ENCODE measurements around the gene CCDC40. TPM values are rescaled to one million over a fixed set of nuclear protein-coding genes. Genes with fewer than 3 reads are reported as not detected.

CCDC40 gene
- total RNA-seq, 1 donor from 2014 or later: 9.5 TPM

- no peak for DNase-seq (ENCODE audit: extremely low spot score, unreplicated experiment)
- no peak overlapping the region for H3K27ac Mint-ChIP-seq (ENCODE audit: unreplicated experiment)
Observed at GRCh38 chr17:80061421-80061820, 25.0 kb downstream of the CCDC40 start.

GRCh38 chr17:80063830-80064585 is 27.6 kb downstream of the CCDC40 start:
- no peak for TF ChIP-seq CTCF (IDR thresholded peaks at IDR 0.05)
- Mint-ChIP-seq H3K27me3 (ENCODE audit: unreplicated experiment) (no peaks in the 10 kb centered on the region), H3K9me3 (ENCODE audit: unreplicated experiment) (no peaks in the 10 kb centered on the region), H3K27ac (ENCODE audit: unreplicated experiment) (peak overlapping the region; percentile 41), H3K4me3 (ENCODE audit: unreplicated experiment) (no peak overlapping the region), H3K36me3 (ENCODE audit: unreplicated experiment) (peaks cover 4% of the 10 kb centered on the region), H3K4me1 (ENCODE audit: unreplicated experiment) (peaks cover 17% of the 10 kb centered on the region)
- DNase-seq (ENCODE audit: extremely low spot score, unreplicated experiment): no peak

More at GRCh38 chr17:80061421-80061820, 25.0 kb downstream of the CCDC40 start:
- Mint-ChIP-seq H3K9me3 (ENCODE audit: unreplicated experiment) (no peaks in the 10 kb centered on the region), H3K4me3 (ENCODE audit: unreplicated experiment) (no peak overlapping the region), H3K36me3 (ENCODE audit: unreplicated experiment) (no peaks in the 10 kb centered on the region), H3K27me3 (ENCODE audit: unreplicated experiment) (no peaks in the 10 kb centered on the region), H3K4me1 (ENCODE audit: unreplicated experiment) (peaks cover 14% of the 10 kb centered on the region)
- no peak for TF ChIP-seq CTCF (IDR thresholded peaks at IDR 0.05)

GRCh38 chr17:80064696-80065095 is 28.3 kb downstream of the CCDC40 start:
- no peak for TF ChIP-seq CTCF (IDR thresholded peaks at IDR 0.05)
- H3K36me3 Mint-ChIP-seq (ENCODE audit: unreplicated experiment): peaks cover 4% of the 10 kb centered on the region
- peaks cover 23% of the 10 kb centered on the region for H3K4me1 Mint-ChIP-seq (ENCODE audit: unreplicated experiment)
- DNase-seq (ENCODE audit: extremely low spot score, unreplicated experiment): no peak
- H3K9me3 Mint-ChIP-seq (ENCODE audit: unreplicated experiment): no peaks in the 10 kb centered on the region
- H3K27ac Mint-ChIP-seq (ENCODE audit: unreplicated experiment): no peak overlapping the region
- H3K4me3 Mint-ChIP-seq (ENCODE audit: unreplicated experiment): no peak overlapping the region
- H3K27me3 Mint-ChIP-seq (ENCODE audit: unreplicated experiment): no peaks in the 10 kb centered on the region

- no peak for TF ChIP-seq CTCF (IDR thresholded peaks at IDR 0.05)
- no peak for DNase-seq (ENCODE audit: extremely low spot score, unreplicated experiment)
- peaks cover 20% of the 10 kb centered on the region for H3K4me1 Mint-ChIP-seq (ENCODE audit: unreplicated experiment)
- no peaks in the 10 kb centered on the region for H3K27me3 Mint-ChIP-seq (ENCODE audit: unreplicated experiment)
- H3K36me3 Mint-ChIP-seq (ENCODE audit: unreplicated experiment): peaks cover 4% of the 10 kb centered on the region
- no peak overlapping the region for H3K4me3 Mint-ChIP-seq (ENCODE audit: unreplicated experiment)
- H3K27ac Mint-ChIP-seq (ENCODE audit: unreplicated experiment): no peak overlapping the region
- H3K9me3 Mint-ChIP-seq (ENCODE audit: unreplicated experiment): no peaks in the 10 kb centered on the region
Observed at GRCh38 chr17:80065478-80066170, 29.2 kb downstream of the CCDC40 start.

- no peak for DNase-seq (ENCODE audit: extremely low spot score, unreplicated experiment)
- Mint-ChIP-seq H3K36me3 (ENCODE audit: unreplicated experiment) (peaks cover 4% of the 10 kb centered on the region), H3K27ac (ENCODE audit: unreplicated experiment) (no peak overlapping the region), H3K4me3 (ENCODE audit: unreplicated experiment) (no peak overlapping the region), H3K27me3 (ENCODE audit: unreplicated experiment) (no peaks in the 10 kb centered on the region), H3K4me1 (ENCODE audit: unreplicated experiment) (peaks cover 17% of the 10 kb centered on the region), H3K9me3 (ENCODE audit: unreplicated experiment) (no peaks in the 10 kb centered on the region)
- no peak for TF ChIP-seq CTCF (IDR thresholded peaks at IDR 0.05)
Observed at GRCh38 chr17:80067393-80067986, 31.0 kb downstream of the CCDC40 start.
